ACHN (cell line): ENCODE measurements around the gene PDE4B.

ENCODE experiments used
- DNase-seq: peaks from one replicate; pipeline ENCODE4 v3.0.0-alpha.2; 2015
- in situ Hi-C: cut with HindIII; loops from 2 replicates; pipeline ENCODE4 v1.10.0; 2017; ENCODE audit warnings: low sequenced_read_pairs, low pct_ligation_motif_present, low pct_unique_long_range_greater_than_20kb

PDE4B gene

DNA sequence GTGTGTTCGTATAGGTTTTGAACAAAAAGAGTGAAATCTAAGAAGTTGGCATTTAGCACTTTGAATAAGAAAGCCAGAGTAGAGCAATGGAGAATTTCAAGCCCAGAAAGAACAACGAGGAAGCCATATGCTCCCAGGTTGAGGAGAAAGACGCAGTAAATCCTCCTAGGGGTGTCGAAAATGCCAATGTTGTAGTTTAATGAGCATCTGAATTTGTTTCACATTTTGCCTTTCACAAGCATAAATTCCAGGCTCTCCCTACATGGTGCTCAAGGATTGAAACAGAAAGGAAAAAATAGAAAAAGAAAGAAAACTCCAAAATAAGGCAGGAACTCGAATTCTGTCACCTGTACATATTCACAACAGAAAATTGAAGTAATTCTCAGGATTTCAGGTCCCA, 476.5 kb downstream of the PDE4B start:
- in situ Hi-C loops: no loop called here
- no peak for DNase-seq

DNA sequence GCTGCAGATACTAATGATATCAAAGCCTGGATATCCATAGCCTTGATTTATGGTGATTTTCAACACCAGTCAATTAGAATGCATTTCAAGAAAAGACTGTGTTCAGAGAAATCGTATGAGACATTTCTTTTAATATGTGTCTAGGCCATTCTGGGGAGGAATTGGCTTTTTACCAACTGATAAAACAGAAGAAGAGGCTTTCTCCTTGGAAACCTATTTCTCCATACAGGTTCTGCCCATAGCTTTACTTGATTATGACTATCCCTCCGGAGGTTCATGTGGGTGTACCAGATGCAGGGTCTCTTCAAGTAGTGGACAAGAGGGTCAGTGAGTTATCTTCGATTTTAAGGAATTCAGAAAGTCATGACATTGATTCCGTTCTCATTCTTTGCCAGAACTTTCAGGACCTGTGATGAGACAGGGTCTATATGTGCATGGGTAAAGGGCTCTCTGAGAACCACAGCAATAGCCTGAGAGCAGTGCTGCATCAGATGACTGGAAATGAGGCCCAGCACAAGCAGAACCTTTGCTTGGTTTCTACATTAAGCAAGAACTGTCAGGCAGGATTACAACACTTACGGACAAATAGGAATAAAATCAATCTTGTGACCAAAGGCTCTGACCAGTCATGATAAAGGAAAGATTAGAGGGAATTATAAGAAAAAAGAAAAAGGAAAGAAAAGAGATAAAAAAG, 477.6 kb downstream of the PDE4B start:
- no peak for DNase-seq
- in situ Hi-C loops: no loop called here

- in situ Hi-C loops: no loop called here
Observed at GRCh38 chr1:66271216-66271903, 478.7 kb downstream of the PDE4B start.

DNA sequence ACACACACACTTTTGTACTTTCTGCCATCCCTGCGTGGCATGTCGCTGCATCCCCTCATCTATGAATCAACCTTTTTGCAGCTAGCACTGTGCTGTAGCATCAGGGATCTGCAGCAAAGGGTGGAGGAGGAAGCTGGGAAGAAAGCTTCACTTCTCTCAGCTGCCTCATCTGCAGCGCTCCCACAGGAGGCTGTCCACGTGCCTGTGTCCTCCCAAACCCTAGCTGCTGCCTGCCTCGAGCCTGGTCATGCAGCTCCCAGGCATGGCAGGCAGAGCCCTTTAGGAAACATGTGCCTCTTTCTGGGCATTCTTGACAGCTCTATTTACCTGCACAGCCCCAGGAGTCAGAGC, 479.2 kb downstream of the PDE4B start:
- peak; percentile 15 for DNase-seq
- in situ Hi-C loops: no loop called here

More at GRCh38 chr1:66271216-66271903, 478.7 kb downstream of the PDE4B start:
- DNase-seq: peak; percentile 89

- in situ Hi-C loops: no loop called here
- DNase-seq: no peak
Observed at GRCh38 chr1:66273656-66274055, 481.0 kb downstream of the PDE4B start.

- in situ Hi-C loops: no loop called here
- no peak for DNase-seq
Observed at GRCh38 chr1:66274634-66275033, 481.9 kb downstream of the PDE4B start.

- in situ Hi-C loops: no loop called here
- DNase-seq: no peak
Observed at GRCh38 chr1:66275083-66275482, 482.4 kb downstream of the PDE4B start.

DNA sequence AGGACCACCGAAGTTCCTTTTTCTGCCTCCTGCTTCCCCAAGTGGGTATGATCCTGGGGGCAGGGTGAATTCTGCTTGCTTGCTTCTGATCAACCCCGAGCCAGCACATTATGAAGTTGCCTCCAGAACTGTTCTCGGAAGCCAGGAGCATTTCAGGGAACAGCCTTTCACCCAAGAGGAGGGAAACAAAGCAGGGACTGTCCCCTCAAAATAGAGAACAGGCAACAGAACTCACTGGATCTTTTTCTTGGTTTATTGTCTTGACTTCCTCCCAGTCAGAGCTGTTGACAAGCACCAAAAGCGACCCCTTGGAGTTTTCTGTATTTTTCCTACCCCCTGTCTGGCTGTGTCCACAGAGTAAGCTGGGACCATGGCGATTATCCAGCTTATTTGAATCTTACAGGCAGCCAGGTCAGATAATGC, 482.9 kb downstream of the PDE4B start:
- DNase-seq: no peak
- in situ Hi-C loops: no loop called here

DNA sequence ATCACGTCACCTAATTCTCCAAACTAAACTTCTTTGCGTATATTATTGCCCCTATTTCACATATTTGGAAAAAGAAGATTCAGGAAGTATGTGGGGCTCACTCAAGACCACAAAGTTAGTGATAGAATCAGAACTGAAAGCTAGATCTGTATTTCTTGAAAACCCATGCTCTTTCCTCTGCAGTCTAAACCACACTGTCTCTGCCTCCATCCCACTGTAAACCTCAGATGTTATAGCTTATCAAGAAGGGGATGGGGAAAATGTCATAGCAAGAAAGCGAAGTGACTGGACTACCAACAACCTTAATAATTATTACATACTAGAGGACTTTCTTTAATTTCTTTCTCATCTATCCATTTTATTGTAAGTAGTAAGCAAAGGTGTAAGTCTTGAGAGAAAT, 483.5 kb downstream of the PDE4B start:
- no peak for DNase-seq
- in situ Hi-C loops: no loop called here

- DNase-seq: no peak
- in situ Hi-C loops: no loop called here
Observed at GRCh38 chr1:66278260-66279021, 485.7 kb downstream of the PDE4B start.

DNA sequence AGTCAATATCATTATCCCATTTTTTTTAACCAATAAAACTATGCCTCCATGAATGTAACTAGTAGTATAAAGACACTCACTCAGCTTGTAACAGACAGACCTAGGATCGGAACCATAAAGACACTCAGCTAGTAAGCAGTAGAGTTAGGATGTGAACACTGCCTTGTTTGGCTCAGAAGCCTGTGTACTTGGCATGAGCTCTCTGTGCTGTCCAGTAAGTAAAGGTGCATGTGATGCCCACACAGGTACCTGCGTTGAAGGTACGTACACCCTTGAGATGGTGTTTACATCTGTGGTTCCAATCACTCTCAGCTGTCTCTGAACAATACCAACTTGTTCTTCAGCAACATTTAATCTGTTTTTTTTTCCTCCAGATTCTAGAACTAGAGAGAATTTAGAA, 489.1 kb downstream of the PDE4B start:
- no peak for DNase-seq
- in situ Hi-C loops: no loop called here

DNA sequence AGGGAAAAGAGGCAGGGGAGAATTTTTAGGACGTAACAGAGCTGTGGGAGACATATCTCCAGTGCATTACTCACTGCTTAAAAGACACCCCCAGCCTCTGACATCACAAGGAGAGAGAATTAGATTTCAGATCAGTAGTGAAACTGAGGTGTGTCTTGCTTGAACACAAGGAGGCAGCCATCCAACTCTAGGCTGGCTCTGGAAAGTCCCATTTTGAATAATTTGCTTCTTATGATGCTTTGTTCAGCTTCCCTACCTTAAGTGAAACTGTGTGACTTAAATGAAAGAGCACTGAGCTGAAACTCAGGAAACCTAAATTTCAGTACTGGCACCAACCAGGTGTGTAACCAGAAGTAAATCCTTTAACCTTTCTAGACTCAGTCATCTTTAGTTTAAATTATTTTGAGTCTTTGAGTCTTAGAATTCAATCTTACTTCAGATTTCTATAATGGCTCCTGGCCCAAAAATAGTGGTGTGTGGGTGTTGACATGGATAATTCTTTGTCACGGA, 489.7 kb downstream of the PDE4B start:
- peak; percentile 16 for DNase-seq
- in situ Hi-C loops: no loop called here

DNA sequence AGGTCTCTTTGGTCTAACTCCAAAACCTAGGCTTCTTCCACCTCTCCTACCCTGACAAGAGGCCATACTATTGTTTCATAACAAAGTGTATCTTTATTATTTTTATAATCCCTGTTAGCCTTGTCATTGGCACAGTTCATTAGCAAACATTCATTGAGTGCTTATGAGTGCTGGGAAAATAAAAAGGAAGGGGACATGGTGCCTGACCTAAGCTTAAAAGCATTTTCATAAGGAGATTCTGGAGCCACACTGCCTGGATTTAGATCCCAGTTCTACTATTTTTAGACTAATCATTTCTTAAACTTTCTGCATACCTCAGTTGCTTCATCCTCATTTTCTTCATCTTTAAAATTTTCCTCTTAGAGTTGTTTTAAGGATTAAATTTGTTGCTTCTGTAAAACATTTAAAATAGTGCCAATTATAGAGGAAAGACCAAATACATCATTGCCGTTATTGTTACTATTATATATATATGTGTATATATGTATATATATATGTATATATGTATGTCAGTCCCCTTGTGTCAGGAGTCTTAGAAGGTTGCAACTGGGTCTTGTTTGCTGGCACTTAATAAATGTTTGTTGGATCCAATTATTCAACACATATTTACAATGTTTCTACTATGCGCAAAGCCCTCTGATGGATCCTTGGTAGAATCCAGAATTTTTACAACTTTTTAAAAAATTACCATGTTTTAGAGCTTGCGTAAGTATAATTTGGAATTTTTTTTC, 490.4 kb downstream of the PDE4B start:
- in situ Hi-C loops: no loop called here
- no peak for DNase-seq

GRCh38 chr1:66283622-66284041, 490.9 kb downstream of the PDE4B start:
- no peak for DNase-seq
- in situ Hi-C loops: no loop called here

- in situ Hi-C loops: no loop called here
- DNase-seq: no peak
Observed at GRCh38 chr1:66284746-66285145, 492.1 kb downstream of the PDE4B start.

DNA sequence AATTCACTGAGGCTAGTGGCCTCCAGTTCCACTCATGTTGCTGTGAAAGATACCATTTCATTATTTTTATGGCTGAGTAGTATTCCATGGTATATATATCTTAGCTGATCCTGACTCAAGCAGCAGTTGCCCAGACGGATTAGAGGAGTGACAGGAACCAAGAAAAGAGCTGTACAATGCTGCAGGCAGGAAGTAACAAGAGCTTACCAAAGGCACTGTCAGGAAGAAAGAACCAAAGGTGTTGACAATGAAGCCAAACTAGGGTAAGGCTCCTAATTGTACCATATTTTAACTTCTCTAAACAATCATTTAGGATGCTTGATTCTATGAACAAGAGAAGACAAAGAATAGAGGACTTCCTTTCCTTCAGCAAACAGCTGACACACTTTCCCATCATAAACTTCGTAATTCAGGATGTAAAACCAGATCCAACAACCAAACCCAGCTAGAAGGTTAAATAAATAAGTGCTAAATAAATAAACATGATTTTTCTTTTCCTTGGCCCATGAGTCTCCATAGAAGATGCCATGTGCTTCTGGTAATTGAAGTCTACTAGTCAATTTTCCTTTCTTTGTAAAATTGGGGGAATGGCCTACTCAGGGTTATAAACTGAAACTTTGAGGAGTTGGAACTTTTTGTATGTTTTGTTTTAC, 493.0 kb downstream of the PDE4B start:
- DNase-seq: no peak
- in situ Hi-C loops: no loop called here

- DNase-seq: no peak
- in situ Hi-C loops: no loop called here
Observed at GRCh38 chr1:66286307-66286706, 493.6 kb downstream of the PDE4B start.

GRCh38 chr1:66288048-66288447, 495.4 kb downstream of the PDE4B start:
- in situ Hi-C loops: no loop called here

More at GRCh38 chr1:66288048-66288447, 495.4 kb downstream of the PDE4B start:
- no peak for DNase-seq
